GM08714 (cell line): ENCODE measurements around the gene C19orf81.

Experiments used
- H3K4me3 ChIP-seq: fragments of 200-500 bp; sonication (Bioruptor generic); 2 replicates; pipeline ENCODE4 v1.5.1; 2014; ENCODE audit warnings: mild to moderate bottlenecking, low read length, inconsistent platforms
- ZNF274 ChIP-seq: IDR thresholded peaks from 2 replicates; pipeline ENCODE4 v1.6.1; 2012; ENCODE audit warnings: mild to moderate bottlenecking, low read depth, low read length

C19orf81 gene

GRCh38 chr19:50644315-50644915 is 4.8 kb upstream of the C19orf81 start:
- no peak for TF ChIP-seq ZNF274
- no peak overlapping the region for H3K4me3 ChIP-seq

DNA sequence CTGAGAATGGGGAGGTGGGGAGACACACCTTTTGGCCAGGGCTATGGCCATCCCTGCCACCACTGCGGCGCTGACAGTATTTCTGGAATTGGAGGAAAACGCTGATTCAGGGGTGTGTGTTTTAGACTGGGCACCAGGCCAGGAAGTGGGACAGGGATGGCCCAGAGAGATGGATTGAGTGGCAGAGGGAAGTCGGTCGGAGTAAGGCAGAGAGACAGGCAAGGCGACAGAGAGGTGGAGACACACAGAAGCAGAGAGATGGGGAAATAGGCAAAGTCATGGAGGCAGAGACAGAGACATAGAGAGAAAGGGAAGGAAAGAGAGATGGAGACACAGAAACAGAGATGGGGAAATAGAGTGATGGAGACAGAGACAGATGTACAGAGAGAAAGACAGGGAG is 4.1 kb upstream of the C19orf81 start:
- no peak overlapping the region for H3K4me3 ChIP-seq
- no peak for TF ChIP-seq ZNF274

- no peak overlapping the region for H3K4me3 ChIP-seq
- TF ChIP-seq ZNF274, result no peak
Measured at GRCh38 chr19:50646074-50646807, 3.0 kb upstream of the C19orf81 start.

DNA sequence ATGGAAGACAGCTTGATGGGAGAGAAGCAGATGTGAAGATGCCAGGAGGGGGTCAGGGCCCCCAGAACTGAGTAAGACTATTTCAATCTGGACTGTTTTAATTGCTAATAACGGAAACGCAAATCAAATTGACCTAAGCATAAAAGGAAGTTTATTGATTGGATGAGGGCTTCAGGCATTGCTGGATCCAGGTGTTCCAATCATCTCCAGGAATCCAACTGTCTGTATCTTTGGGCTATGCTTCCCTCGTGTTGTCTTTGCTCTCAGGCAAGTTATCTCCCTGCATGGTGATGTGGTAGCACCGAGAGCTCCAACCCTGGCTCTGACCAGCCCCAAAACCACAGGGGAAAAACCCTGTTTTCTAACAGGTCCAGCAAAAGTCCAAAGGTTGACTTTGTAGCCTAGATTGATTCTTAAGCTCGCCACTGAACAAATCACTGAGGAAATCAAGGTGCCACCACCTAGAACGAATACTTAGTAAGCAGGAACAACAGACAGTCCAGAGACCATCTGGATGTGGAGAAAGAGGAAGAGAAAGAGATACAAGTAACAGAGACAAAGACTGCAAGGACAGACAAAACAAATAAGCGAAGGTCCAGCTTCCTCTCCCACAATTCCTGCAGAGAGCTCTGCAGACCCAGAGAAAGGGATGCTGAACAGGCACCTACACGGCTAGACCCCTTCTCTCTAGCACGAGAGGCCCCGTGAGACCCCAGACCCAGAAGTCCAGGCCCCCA is 1.2 kb upstream of the C19orf81 start:
- no peak overlapping the region for H3K4me3 ChIP-seq
- TF ChIP-seq ZNF274, result no peak

DNA sequence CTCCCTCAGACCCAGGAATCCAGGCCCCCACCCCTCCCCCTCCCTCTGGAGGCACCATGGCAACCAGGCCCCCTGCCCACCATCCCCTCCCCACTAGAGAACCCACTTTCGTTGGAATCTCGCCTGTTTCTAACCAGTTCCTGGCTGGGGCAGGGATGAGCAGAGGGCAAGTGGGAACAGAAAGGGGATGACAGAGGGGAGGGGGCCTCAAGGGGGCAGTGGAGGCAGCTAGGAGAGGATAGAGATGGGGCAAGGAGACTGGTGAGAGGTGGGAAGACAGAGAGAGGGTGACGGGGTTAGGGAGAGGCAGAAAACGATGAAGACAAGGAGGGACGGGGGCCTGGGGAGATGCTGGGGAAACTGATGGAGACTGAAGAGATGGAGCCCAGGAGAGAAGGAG is 586 bp upstream of the C19orf81 start:
- H3K4me3 ChIP-seq, result no peak overlapping the region
- TF ChIP-seq ZNF274, result no peak

DNA sequence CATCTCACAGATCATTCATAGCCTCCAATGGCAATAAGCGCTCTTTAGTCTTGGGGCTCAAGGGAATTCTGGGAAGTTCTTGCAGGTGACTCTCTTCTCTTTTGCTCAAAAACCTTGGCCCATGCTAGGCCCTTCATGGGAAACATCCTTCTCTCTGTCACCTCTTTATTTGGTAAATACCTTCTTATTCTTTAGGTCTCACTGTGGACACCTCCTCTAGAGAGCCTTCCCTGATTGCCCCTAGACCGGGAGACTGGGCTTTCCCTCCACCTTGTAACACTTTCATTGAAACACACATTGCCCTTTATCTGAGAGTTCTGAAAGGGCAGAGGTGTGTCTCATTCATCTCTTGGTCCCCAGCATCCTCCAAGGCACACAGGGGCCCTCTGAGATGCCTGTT is 1.9 kb downstream of the C19orf81 start:
- TF ChIP-seq ZNF274, result no peak
- no peak overlapping the region for H3K4me3 ChIP-seq

GRCh38 chr19:50652722-50653121 is 3.5 kb downstream of the C19orf81 start:
- no peak for TF ChIP-seq ZNF274

DNA sequence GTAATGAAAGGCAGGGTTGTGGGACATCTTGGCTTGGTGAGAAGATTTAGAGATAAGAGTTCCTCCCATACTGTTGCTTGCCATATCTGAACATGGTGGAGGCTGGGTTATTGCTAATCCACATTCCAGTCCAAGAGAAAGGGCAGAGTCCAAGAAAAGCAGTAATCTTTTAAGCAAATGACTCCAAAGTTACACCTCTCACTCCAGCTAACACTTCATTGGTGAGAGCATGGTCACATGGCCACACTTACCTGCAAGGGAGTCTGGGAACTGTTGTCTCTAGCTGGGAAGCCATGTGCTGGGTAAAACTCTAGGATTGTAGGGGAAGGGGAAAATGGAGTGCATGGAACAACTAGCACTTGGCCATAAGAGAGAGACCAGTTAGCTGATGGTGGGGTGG is 5.6 kb downstream of the C19orf81 start:
- TF ChIP-seq ZNF274, result no peak
- H3K4me3 ChIP-seq, result no peak overlapping the region

More at GRCh38 chr19:50652722-50653121, 3.5 kb downstream of the C19orf81 start:
- no peak overlapping the region for H3K4me3 ChIP-seq

DNA sequence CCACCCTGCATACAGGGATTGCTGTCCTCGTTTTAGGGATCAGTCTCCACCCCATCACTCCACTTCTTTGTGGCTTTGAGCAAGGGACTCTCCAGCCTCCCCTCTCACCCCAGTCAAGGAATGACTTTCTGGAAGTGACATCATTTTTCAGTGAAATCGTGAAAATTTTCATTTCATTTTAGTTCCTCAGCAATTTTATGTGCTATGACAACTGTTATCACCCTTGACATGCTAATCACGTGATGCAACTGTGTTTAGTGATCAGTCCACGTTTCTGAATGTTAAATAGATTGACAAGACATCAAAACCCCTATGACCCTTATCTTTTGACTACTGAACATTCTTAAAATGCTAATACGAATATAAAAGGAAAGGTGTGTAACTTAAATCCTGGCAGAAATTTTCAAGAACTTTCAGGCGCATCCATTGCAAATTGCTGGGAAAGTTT is 8.0 kb downstream of the C19orf81 start:
- H3K4me3 ChIP-seq, result no peak overlapping the region
- no peak for TF ChIP-seq ZNF274

GRCh38 chr19:50657712-50658440 is 8.6 kb downstream of the C19orf81 start:
- no peak for TF ChIP-seq ZNF274
- no peak overlapping the region for H3K4me3 ChIP-seq

DNA sequence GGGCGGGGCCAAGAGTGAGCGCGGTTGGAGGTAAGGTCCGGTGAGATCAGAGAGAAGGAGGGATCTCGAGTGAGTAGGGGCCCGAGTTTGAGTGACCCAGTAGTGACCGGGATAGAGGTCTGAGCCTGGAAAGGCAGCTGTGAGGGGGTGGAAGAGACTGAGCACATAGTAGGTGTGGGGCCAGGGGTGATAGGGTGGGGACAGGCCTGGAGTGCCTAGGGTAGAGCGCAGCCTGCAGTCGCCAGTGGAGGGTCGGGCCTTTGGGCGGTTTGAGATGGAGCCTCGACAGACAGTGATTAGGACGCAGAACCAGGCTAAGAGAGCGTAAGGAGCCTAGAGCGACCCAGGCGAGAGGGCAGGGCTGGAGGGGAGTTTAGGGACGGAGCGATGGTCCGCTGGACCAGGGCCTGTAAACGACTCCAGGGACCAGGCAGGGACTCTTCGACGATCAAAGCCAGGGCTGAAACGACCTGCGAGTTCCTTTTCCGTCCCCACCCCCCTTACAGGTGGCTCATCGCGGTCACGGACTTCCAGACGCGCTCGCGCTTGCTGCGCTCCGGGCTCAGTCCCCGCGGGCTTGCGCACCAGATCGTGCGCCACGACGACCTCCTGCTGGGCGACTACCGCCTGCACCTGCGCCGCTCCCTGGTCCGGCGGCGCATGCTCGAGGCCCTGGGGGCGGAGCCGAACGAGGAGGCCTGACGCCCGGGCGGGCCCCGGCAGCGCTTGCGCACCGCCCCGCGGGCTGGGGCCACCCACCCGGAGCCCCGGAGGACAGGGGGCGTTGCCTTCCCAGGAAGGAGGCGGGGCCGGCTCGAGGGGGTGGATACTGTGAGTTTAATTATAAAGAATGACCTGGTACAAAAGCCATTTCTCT is 9.4 kb downstream of the C19orf81 start:
- no peak for TF ChIP-seq ZNF274
- peak overlapping the region; percentile 7; the same call in 1 of the 2 replicates for H3K4me3 ChIP-seq

DNA sequence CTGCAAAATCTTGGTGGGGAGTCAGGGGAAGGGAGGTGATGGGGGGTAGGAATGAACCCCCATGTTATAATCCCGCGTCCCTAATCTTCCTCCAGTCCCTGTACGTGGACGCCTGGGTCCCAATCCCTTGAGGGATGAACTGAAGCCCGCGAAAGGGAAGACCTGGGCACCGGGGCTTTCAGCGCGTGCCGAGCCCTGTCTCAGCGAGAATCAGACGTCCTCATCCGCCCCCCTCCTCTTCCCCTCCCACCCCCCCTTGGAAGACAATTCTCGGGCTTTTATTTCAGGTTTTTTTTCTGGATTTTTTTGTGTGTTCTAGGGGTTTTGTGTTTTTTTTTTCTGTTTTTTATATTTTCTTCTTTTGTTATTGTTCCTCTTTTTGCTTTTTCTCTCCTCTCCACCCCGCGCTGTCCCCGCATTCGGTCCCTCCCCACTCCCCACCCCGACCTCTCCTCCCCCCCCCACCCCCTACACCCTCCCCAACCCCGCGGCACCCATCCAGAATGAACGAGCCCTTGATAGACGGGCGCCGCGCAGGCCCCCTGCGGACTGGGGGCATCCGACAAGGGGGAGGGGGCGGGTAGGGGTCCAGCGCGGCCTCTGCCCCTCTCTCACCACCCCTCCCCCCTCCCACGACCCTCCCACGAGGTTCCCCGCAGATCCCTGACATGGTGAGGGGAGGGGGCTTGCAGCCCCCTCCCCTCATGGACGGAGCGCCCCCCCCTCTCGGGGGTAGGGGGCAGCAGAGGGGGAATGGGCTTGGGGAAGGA is 10.3 kb downstream of the C19orf81 start:
- TF ChIP-seq ZNF274, result no peak
- no peak overlapping the region; the same call in 1 of the 2 replicates for H3K4me3 ChIP-seq

- no peak for TF ChIP-seq ZNF274
- no peak overlapping the region for H3K4me3 ChIP-seq
Measured at GRCh38 chr19:50660088-50660366, 10.8 kb downstream of the C19orf81 start.
